HG03432 (cell line): ENCODE results near the gene SGSM1.

Experiments
- ATAC-seq: cut with Tn5 transposase; IDR thresholded peaks from one replicate; pipeline ENCODE4 v1.9.1; 2021; ENCODE audit warnings: mild to moderate bottlenecking, moderate library complexity; ENCODE audit not compliant: unreplicated experiment

SGSM1 gene

GRCh38 chr22:24973872-24974271 lies 167.9 kb downstream of the SGSM1 start:
- ATAC-seq = no peak

GRCh38 chr22:24975125-24975640 lies 169.2 kb downstream of the SGSM1 start:
- no peak for ATAC-seq

GRCh38 chr22:24975813-24976341 lies 169.9 kb downstream of the SGSM1 start:
- no peak for ATAC-seq

GRCh38 chr22:24976442-24977218 lies 170.6 kb downstream of the SGSM1 start:
- ATAC-seq = no peak
